GM19395 (cell line): ENCODE data around the gene PTAR1.

Experiments
- ATAC-seq: cut with Tn5 transposase; IDR thresholded peaks from one replicate; pipeline ENCODE4 v1.9.1; 2021; ENCODE audit warnings: mild to moderate bottlenecking, moderate library complexity; ENCODE audit not compliant: unreplicated experiment

Gene PTAR1

DNA sequence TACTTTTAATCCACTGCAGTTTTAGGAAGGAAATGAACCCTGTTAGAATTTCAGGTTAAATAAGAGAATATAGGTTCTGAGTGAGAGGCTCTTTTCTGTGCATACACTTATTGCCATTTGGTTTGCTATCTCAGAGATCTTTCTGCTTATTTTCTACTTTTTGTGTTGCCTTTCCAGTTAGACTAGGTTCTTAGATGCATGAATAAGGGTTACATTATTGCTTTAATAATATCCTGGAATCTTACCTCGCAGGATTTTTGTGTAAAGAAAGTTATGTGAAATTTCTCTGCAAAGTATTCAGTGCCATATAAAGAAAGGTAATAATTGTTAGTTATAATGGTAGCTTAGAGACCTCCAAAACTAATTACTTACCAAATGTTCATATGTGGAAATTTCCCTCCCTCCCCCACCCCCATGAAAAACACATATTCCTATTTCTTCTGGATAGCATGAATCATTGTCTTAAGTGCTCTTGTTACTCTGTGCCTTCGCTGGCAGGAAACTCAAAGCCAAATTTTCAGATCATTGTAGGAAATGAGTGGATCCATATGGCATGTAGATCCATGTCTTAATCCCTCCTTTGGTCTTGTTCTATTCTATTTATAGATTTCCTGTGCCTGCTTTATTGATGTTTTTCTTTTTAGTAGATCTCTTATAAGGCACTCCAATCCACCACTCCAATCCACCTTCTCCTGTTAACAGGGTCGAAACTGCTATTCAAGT, 84.9 kb downstream of the PTAR1 start:
- ATAC-seq = no peak

DNA sequence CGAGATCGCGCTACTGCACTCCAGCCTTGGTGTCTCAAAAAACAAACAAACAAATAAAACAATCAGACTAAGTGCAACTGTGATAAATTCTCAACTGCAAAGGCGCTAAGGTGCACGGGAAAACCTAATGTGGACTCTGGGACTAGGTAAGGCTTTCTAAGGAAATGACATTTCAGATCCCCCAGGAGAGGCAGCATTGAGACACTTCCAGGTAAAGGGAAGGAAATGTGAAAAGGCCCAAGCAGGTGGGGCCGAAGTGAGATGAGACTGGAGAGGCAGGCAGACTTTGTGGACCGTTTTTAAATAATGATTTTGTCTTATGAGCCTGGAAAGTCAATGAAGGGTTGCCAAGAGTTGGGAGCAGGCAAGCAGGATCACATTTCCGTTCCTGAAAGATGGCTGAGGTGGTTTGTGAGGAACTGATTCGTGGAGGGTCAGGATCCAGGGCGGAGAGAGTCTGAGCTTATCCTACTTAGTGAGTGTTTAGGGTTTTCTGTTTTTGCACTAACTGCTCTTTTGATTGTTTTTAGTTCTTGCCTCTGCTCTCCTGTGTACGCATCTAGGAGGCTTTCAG, 85.6 kb downstream of the PTAR1 start:
- no peak for ATAC-seq

DNA sequence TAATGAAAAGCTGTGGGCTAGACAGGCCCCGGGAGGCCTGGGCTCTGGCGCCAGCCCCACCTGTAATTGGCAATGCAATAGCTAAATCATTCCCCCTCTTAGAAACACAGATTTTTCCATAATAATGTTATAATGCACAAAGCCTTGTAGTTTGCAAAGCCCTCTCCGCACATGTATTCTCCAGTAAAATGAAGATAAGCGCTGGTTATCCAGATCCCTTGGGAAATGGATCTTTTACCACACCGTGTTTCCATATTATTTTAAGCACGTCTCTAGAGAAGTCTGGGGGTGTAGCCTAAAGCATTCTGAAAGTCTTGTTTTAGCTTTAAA, 86.5 kb downstream of the PTAR1 start:
- no peak for ATAC-seq

DNA sequence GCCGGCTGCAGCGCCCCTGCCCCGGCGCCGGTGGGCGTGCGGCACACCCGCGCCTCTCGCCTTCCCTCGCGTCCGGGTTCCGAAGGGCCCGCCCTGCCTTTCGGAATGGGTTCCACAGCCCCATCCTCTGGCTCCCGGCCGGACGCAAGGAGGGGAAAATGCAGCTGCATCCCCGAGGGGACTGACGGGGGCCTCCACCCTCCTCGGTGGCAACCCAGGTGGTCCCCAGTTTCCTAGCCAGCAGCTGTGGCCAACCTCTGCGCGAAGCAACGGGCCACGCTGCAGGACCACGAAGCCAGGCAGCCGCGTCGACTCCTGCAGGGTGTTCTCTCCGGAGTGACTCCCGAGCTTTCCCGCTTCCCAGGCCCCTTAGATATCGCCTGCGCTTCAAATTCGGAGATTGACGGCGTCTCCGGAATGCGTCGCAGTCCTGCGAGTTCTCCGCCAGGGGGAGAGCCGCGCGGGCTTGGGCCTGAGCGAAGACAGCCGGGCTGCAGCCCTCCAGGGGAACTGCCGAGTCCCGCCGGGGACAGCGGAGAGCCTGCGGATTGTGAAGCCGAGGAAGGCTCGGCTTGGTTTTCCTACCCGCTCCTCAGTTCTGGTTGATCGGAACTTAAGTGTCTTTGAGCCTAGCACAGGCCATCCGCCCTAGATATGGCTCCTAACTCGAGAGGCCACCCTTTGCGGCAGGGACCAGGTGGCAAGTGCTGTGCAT, 87.1 kb downstream of the PTAR1 start:
- peak; percentile 95 for ATAC-seq

DNA sequence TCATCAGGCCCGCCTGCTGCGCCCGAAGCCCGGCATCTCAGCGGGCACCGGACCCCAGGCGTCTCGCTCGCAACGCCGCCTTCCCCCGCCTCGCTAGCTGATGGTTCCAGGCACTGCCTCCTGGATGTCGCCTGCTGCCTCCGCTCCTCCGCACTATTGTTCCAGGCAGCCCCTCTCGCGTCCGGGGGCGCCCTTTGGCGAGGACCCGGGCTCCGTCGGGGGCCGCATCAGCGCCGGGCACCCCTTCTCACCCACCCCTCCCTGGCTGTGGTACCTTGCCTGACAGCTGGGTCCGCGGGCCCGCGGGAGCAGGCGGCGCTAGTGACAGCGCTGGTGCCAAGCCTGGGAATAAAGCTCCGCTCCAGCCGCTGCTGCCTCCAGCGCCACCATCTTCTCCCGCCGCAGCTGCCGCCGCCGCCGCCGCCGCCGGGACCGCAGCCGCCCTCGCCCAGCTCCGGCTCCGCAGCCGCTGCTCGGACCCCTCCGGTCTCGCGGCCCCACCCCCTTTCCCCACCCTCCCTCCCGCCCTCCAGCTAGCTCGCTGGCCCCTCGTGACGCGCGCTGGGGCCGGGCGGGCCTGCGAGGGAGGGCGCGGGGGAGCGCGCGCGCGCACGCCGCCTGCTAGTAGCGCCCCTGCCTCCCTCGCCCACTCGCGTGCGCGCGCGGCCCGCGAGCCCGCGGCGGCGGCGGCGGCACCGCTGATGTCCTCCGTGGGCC, 87.8 kb downstream of the PTAR1 start, which contains the start of gene APBA1:
APBA1 (minus strand) TSS at position 493 of the 717 bp plus-strand sequence.
- peak; percentile 42 for ATAC-seq

DNA sequence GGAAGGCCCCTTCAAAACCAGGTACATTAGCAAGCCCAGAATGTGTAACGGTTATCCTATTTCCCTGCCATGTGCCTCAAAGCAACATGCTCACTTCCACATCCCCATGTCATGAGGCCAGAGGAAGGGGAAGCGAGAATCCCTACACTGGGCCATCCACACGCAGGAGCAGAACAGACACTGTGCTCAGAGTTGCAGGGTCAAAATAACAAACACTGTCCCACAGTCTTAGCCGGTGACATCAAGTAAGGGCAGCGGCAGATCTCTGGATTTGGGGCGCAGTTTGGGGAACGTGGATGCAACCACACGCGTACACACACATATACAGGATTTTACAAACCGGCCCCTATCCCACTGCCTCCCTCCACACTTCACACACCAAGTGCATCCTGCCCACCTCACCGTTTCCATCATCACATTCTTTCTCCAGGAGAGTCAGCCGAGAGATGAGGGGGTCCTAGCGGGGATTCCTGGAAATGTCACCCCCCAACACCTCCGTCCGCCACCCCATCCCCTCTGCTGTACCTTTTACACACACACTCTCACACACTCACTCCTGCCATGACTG, 88.4 kb downstream of the PTAR1 start:
- no peak for ATAC-seq

DNA sequence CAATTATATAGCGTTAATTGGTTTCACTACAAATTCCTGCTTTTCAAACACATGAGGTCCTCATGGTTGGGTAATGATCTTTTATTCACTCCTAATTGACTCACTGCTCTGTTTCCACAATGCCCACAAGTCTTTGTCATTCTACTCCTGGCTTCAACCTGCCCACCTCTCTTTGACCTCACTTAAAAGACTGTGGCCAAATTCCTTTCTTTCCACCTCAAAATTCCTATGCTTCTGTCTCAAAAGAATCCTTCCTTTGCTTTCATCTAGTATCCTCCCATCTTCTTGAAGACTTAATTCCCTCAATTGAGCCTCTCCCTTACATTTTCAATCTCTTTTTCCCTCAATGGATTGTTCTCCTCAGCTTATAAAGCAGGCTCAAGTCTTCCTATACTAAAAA, 92.5 kb downstream of the PTAR1 start:
- ATAC-seq = no peak

DNA sequence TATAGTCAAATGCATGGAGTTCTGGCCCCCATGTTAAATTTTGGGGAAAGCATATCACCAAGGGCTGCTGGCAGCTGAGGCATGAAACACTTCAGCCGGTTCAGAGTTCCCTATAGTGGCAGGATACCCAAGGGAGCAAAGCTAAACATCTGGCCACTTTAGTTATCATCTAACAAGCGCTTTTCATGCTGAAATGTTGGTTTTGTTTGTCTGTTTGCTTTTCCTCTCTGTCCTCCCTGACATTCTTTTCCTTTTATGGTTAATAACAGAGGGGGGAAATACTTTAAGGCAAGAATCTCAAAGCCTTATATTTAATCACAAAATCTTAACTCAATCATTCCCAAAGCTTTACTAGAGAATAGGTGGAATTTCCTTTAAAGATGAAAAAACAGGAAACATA, 99.5 kb downstream of the PTAR1 start:
- ATAC-seq = no peak
